Transverse colon (tissue), 4 donors: Measurements from ENCODE around the gene GMDS. TPM values are rescaled to one million over a fixed set of nuclear protein-coding genes. Genes with fewer than 3 reads are reported as not detected.

Experiments used
- DNase-seq: peaks from one replicate; pipeline ENCODE4 v3.0.0-alpha.2; 2019
- H3K27ac ChIP-seq, 4 donors: fragments of 200-600 bp; sonication (generic); 2 replicates each; pipeline ENCODE4 v1.5.1; 2016 to 2018; ENCODE audit warnings: inconsistent platforms in 4 of 4
- H3K27me3 ChIP-seq: fragments of 200-600 bp; sonication (generic); 2 replicates; pipeline ENCODE4 v1.5.1; 2017; ENCODE audit warnings: inconsistent platforms
- H3K36me3 ChIP-seq, 4 donors: fragments of 200-600 bp; sonication (generic); 2 replicates each; pipeline ENCODE4 v1.5.1; 2017 to 2019; ENCODE audit warnings: inconsistent platforms in 4 of 4
- H3K4me1 ChIP-seq, 4 donors: fragments of 200-600 bp; sonication (generic); 2 replicates each; pipeline ENCODE4 v1.5.1; 2017 to 2020; ENCODE audit warnings: inconsistent platforms in 4 of 4
- H3K4me3 ChIP-seq, 4 donors: fragments of 200-600 bp; sonication (generic); 1 replicate in 1 of 4; 2 replicates in 3 of 4; pipeline versions ENCODE4 v1.5.1 to v1.6.1; 2017 to 2019; ENCODE audit warnings: inconsistent platforms in 4 of 4
- H3K9me3 ChIP-seq, 2 donors: fragments of 200-600 bp; sonication (generic); 2 replicates each; pipeline ENCODE4 v1.5.1; 2017 to 2019; ENCODE audit warnings: inconsistent platforms in 2 of 2
- CTCF ChIP-seq, 5 experiments: fragments of 200-600 bp in 3 of 5; fragments of 450-650 bp in 2 of 5; sonication (generic) in 3 of 5; IDR thresholded peaks; 1 replicate in 2 of 5; 2 replicates in 3 of 5; pipeline ENCODE4 v1.5.1; 2016 to 2017; ENCODE audit warnings: antibody characterized with exemption in 5 of 5, inconsistent platforms in 3 of 5, mild to moderate bottlenecking in 2 of 5, moderate library complexity in 1 of 5
- EP300 ChIP-seq: sonication (generic); formaldehyde crosslinking; IDR thresholded peaks from one replicate; pipeline ENCODE4 v1.6.1; 2017; ENCODE audit warnings: antibody characterized with exemption, low read depth
- POLR2A ChIP-seq: fragments of 450-650 bp; IDR thresholded peaks from one replicate; pipeline ENCODE4 v1.6.1; 2016; ENCODE audit warnings: antibody characterized with exemption, mild to moderate bottlenecking, moderate library complexity
- POLR2AphosphoS5 ChIP-seq, 3 donors: sonication (generic); formaldehyde crosslinking; IDR thresholded peaks; one replicate each; pipeline ENCODE4 v1.6.1; 2016; ENCODE audit warnings: antibody characterized with exemption in 3 of 3
- WGBS, 2 donors: methylation state at CpG; one replicate each; pipeline ENCODE4 v1.1.5; 2018; ENCODE audit warnings: low coverage in 1 of 2; 5-methylcytosine and 5-hydroxymethylcytosine counted together
- in situ Hi-C, 4 donors: fragments of 200-750 bp; cut with MboI; loops; one replicate each; pipeline versions ENCODE4 v1.15.0 to v1.15.1; 2017; ENCODE audit warnings: low sequenced_read_pairs in 3 of 4, low pct_ligation_motif_present in 1 of 4, low pct_unique_long_range_greater_than_20kb in 1 of 4
- intact Hi-C: fragments of 100-400 bp; cut with DNase I; formaldehyde crosslinking; loops from one replicate; pipeline ENCODE4 v1.15.1; 2023; ENCODE audit warnings: low total_unique reads
- total RNA-seq, 4 donors: library from RNA; depleted of rRNA; stranded (reverse); fragments of >200 nt; gene quantifications; one replicate each; pipeline ENCODE4 v1.1.0, GENCODE V29; 2016

GMDS gene
- total RNA-seq, 4 donors from 2014 or later, result 66.2 to 546 (median 102) TPM

GRCh38 chr6:1636971-1637871, 608.2 kb downstream of the GMDS start:
- no peaks in the 10 kb centered on the region for H3K36me3 ChIP-seq
- 74% methylated on average over 19 of the region's 20 CpGs; no CpG with 5 or more reads in 1 of the 2 donors for WGBS, 2 donors
- no peaks in the 10 kb centered on the region for H3K4me1 ChIP-seq
- H3K27me3 ChIP-seq, result no peaks in the 10 kb centered on the region
- no peak overlapping the region for H3K4me3 ChIP-seq
- TF ChIP-seq CTCF (IDR thresholded peaks at IDR 0.05), result no peak
- TF ChIP-seq POLR2A, result no peak
- TF ChIP-seq EP300, result no peak
- TF ChIP-seq POLR2AphosphoS5 (IDR thresholded peaks at IDR 0.05), result no peak
- H3K27ac ChIP-seq, result no peak overlapping the region
- no peaks in the 10 kb centered on the region for H3K9me3 ChIP-seq
- DNase-seq, result no peak
- intact Hi-C loops (no loop called here), in situ Hi-C loops (no loop called here)

DNA sequence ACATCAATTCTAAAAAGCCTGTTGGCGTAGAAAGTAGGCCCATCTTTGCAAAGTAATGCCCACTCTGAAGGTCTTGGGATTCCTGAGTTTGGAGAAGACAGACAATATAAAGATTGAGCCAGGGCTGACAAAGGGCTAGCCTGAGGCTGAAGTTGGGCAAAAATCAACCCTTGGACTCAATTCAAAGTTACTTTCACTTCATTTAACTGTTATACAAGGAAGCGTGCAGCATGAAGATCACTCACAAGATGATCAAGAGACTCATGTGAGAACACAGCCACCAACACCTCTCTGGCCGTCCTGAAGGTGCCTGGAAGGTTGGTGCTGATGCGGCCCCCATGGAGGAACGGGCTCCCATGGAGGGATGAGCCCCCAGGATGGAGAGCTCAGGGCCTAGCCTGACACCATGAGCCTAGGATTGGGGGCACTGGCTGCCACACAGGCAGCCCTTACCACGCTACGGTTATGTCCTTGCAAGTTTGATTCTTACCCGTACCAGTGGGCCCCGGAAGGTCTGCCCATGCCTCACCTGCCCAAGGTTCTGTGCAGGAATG, 609.1 kb downstream of the GMDS start:
- Histone ChIP-seq H3K4me3 (no peak overlapping the region), H3K27me3 (peaks cover under 1% of the 10 kb centered on the region), H3K27ac (no peak overlapping the region), H3K4me1 (no peaks in the 10 kb centered on the region), H3K36me3 (no peaks in the 10 kb centered on the region), H3K9me3 (no peaks in the 10 kb centered on the region)
- TF ChIP-seq POLR2A (no peak), EP300 (no peak), POLR2AphosphoS5 (IDR thresholded peaks at IDR 0.05) (no peak), CTCF (IDR thresholded peaks at IDR 0.05) (no peak)
- 92 to 100% methylated on average over 1 to 9 of the region's 9 CpGs for WGBS, 2 donors
- DNase-seq, result no peak
- in situ Hi-C loops (no loop called here), intact Hi-C loops (no loop called here)

DNA sequence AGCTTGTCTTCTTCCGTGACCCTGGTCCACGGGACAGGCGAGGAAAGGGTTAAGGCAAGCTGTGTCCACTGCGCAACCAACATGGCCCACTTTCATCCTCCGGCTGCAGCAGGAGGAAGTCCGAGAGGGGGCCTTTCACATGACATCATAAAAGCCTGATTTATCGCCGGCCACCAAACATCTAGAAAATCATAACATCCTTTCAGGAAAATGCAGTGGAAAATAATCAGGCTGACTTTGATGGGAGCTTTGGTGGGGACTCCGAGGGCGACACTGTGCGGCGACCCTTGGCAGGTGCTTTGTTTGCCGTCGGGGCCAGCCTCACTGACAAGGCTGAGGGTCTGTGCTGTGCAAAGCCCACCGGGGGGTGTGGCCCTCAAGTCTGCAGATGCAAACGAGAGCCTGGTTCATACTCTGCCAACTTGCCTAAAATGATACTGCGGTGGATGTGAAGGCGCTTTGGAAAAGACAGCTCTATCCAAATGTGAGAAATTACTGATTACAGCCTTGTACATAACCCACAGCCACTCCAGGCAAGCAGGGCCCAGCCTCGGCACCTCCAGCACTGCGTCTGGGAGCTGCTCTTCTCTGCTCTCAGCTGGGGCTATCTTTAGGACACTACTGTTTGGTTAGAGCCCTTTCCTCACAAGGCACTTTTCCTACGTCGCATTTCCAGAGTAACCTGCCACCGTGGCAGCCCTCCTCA, 609.9 kb downstream of the GMDS start:
- WGBS, 2 donors, result 77 to 80% methylated on average over 8 to 23 of the region's 23 CpGs
- no peak for DNase-seq
- intact Hi-C loops, result no loop called here
- no peak overlapping the region for H3K27ac ChIP-seq
- H3K4me1 ChIP-seq, result no peaks in the 10 kb centered on the region
- no peak for TF ChIP-seq CTCF (IDR thresholded peaks at IDR 0.05)
- TF ChIP-seq EP300, result no peak
- TF ChIP-seq POLR2AphosphoS5 (IDR thresholded peaks at IDR 0.05), result no peak
- no peak for TF ChIP-seq POLR2A
- no peaks in the 10 kb centered on the region for H3K36me3 ChIP-seq
- no peaks in the 10 kb centered on the region for H3K9me3 ChIP-seq
- H3K4me3 ChIP-seq, result no peak overlapping the region
- in situ Hi-C loops, result no loop called here
- peaks cover 7% of the 10 kb centered on the region for H3K27me3 ChIP-seq

GRCh38 chr6:1634081-1634480, 611.3 kb downstream of the GMDS start:
- TF ChIP-seq EP300 (no peak), POLR2AphosphoS5 (IDR thresholded peaks at IDR 0.05) (no peak), POLR2A (no peak), CTCF (IDR thresholded peaks at IDR 0.05) (no peak)
- in situ Hi-C loops, result no loop called here
- DNase-seq, result no peak
- WGBS, 2 donors, result 86 to 100% methylated on average over 3 to 4 of the region's 4 CpGs
- Histone ChIP-seq H3K36me3 (no peaks in the 10 kb centered on the region), H3K4me1 (no peaks in the 10 kb centered on the region), H3K4me3 (no peak overlapping the region), H3K9me3 (no peaks in the 10 kb centered on the region), H3K27me3 (peaks cover 16% of the 10 kb centered on the region), H3K27ac (no peak overlapping the region)
- intact Hi-C loops, result no loop called here
